Thymus (tissue), 11 donors: ENCODE results near the gene CAMSAP3. TPM values are rescaled to one million over a fixed set of nuclear protein-coding genes. Genes with fewer than 3 reads are reported as not detected.
"Not testable (repeated sequence)": the region's sequence is repeated elsewhere in the genome, so short reads cannot be mapped to it uniquely, and the experiment has no call there.

Experiments used
- DNase-seq, 9 donors: peaks; one replicate each; pipeline ENCODE4 v3.0.0-alpha.2; 2013; ENCODE audit warnings: low spot score in 9 of 9, low read depth in 6 of 9, missing footprints in 1 of 9
- H3K27ac ChIP-seq, 2 donors: one replicate each; pipeline ENCODE4 v1.5.1; 2013; ENCODE audit warnings: control low read depth in 1 of 2, low read depth in 1 of 2, low read length in 1 of 2, mild to moderate bottlenecking in 1 of 2, moderate library complexity in 1 of 2
- H3K27me3 ChIP-seq, 2 donors: one replicate each; pipeline ENCODE4 v1.5.1; 2013; ENCODE audit warnings: low read length in 1 of 2; ENCODE audit not compliant: control insufficient read depth in 2 of 2, insufficient read depth in 1 of 2
- H3K36me3 ChIP-seq, 2 donors: one replicate each; pipeline ENCODE4 v1.5.1; 2013; ENCODE audit warnings: low read length in 1 of 2, mild to moderate bottlenecking in 1 of 2, moderate library complexity in 1 of 2; ENCODE audit not compliant: control insufficient read depth in 2 of 2, insufficient read depth in 2 of 2
- H3K4me1 ChIP-seq, 2 donors: one replicate each; pipeline ENCODE4 v1.5.1; 2013; ENCODE audit warnings: low read length in 2 of 2; ENCODE audit not compliant: control insufficient read depth in 2 of 2, insufficient read depth in 2 of 2
- H3K4me3 ChIP-seq, 2 donors: one replicate each; pipeline ENCODE4 v1.5.1; 2013; ENCODE audit warnings: low read length in 2 of 2, control low read depth in 1 of 2, mild to moderate bottlenecking in 1 of 2
- H3K9me3 ChIP-seq, 2 donors: one replicate each; pipeline ENCODE4 v1.5.1; 2013; ENCODE audit warnings: low read length in 1 of 2, mild to moderate bottlenecking in 1 of 2; ENCODE audit not compliant: control insufficient read depth in 2 of 2, insufficient read depth in 1 of 2
- WGBS: extraction: QIAGEN DNeasy Blood & Tissue Kit; methylation state at CpG from one replicate; pipeline ENCODE4 v1.1.7; 2013; 5-methylcytosine and 5-hydroxymethylcytosine counted together
- polyA plus RNA-seq: library from polyadenylated mRNA; stranded (reverse); fragments of 200-250 nt; gene quantifications from one replicate; pipeline ENCODE4 v1.2.3, GENCODE V29; 2013
- total RNA-seq: library from RNA; stranded (reverse); fragments of 120-200 nt; gene quantifications from one replicate; pipeline ENCODE4 v1.2.4, GENCODE V29; 2013
- donor health status: healthy.

Gene CAMSAP3
- total and polyA plus RNA-seq, 2 donors: 1.3 to 2.5 TPM

DNA sequence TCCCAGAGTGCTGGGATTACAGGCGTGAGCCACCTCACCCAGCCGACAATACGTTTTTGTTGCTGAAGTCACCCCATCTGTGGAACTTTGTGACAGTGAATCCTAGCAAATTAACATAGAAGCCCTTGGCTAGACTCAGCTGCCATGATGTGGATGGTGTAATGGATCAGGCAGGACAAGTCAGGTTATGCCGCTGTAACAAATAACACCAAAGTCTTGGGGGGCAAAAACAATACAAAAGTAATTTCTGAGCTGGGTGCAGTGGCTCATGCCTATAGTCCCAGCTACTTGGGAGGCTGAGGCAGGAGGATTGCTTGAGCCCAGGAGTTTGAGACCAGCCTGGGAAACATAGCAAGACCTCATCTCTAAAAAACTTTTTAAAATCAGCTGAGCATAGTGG lies 30.8 kb upstream of the CAMSAP3 start:
- Histone ChIP-seq H3K36me3 (peaks cover 2 to 6% of the 10 kb centered on the region in 2 donors), H3K27ac (no peak overlapping the region), H3K9me3 (no peaks in the 10 kb centered on the region), H3K4me1 (no peaks in the 10 kb centered on the region), H3K4me3 (no peak overlapping the region), H3K27me3 (no peaks in the 10 kb centered on the region)
- 95% methylated on average over 4 of the region's 4 CpGs for WGBS
- no peak for DNase-seq

DNA sequence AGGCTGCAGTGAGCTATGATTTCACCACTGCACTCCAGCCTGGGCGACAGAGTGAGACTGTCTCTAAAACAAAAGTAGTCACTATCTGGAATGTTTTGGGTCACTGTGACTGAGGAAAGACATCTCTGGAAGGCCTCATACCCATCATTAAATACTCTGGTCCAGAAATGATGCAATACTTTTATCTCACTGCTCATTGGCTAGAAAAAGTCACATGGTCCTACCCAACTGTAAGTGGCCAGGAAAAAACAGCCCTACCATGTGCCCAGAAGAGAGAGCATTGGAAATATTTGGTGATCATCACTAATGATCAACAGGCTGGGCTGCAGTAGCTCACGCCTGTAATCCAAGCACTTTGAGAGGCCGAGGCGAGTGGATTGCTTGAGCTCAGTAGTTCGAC lies 30.3 kb upstream of the CAMSAP3 start:
- Histone ChIP-seq H3K27ac (no peak overlapping the region), H3K4me1 (no peaks in the 10 kb centered on the region), H3K9me3 (no peaks in the 10 kb centered on the region), H3K27me3 (no peaks in the 10 kb centered on the region), H3K36me3 (peaks cover 2 to 6% of the 10 kb centered on the region in 2 donors), H3K4me3 (no peak overlapping the region)
- 95% methylated on average over 5 of the region's 5 CpGs for WGBS
- no peak for DNase-seq

DNA sequence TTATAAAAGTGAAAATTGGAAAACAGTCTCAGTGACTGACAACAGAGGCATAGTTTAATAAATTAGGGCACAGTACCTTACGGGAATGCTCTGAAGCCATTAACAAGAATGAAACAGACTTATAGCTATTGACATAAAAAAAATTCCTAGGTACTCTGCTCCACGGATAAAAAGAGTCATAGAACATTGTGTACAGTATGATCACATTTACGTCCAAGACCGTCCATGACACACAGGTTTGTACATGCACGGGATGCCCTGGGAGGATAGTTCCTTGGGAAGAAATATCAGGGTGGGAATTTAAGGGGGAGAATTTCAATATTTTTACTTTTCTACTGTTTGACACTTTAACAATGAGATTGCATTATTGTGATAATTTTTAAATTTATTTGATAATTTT lies 24.9 kb upstream of the CAMSAP3 start:
- no peak overlapping the region for H3K27ac ChIP-seq
- no peaks in the 10 kb centered on the region for H3K27me3 ChIP-seq
- no peak overlapping the region for H3K4me3 ChIP-seq
- no peaks in the 10 kb centered on the region for H3K4me1 ChIP-seq
- WGBS: 90% methylated on average over 5 of the region's 5 CpGs
- no peak for DNase-seq
- no peaks in the 10 kb centered on the region for H3K36me3 ChIP-seq
- H3K9me3 ChIP-seq: no peaks in the 10 kb centered on the region

DNA sequence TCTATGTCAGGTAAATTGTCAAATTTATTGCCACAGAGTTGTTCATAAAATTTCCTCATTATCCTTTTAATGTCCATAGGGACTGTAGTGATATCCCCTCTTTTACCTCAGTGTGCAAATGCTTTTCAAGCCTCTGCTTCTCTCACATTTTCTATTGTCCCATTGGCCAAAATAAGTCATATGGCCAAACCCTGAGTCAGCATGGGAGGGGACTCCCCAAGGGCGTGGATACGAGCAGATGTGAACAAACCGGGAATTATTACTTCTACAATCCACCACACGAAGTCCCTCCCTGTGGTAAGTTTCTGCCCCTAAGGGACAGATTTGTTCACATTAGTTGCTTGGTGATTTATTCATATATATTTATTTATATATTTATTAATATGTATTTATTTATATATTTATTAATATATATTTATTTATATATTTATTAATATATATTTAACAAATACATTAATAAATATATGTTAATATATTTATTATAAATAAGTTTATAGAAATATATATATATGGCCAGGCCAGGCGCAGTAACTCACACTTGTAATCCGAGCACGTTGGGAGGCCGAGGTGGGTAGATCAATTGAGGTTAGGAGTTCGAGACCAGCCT lies 20.1 kb upstream of the CAMSAP3 start:
- H3K4me1 ChIP-seq: no peaks in the 10 kb centered on the region
- DNase-seq: no peak
- WGBS: 80% methylated on average over 9 of the region's 9 CpGs
- H3K9me3 ChIP-seq: no peaks in the 10 kb centered on the region
- no peak overlapping the region for H3K27ac ChIP-seq
- H3K4me3 ChIP-seq: no peak overlapping the region
- H3K27me3 ChIP-seq: peaks cover 0 to 2% of the 10 kb centered on the region in 2 donors
- no peaks in the 10 kb centered on the region for H3K36me3 ChIP-seq

DNA sequence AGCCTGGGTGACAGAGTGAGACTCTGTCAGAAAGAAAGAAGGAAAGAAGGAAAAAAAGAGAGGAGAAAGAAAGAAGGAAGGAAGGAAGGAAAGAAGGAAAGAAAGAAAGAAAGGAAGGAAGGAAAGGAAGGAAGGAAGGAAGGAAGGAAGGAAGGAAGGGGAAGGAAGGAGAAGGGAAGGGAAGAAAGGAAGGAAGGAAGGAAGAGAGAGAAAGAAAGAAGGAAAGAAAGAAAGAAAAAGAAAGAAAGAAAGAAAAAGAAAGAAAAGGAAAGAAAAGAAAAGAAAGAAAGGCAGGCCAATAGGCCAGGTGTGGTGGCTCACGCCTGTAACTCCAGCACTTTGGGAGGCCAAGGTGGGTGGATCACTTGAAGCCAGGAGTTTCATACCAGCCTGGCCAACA lies 18.2 kb upstream of the CAMSAP3 start:
- H3K27me3 ChIP-seq, H3K9me3 ChIP-seq, H3K36me3 ChIP-seq, DNase-seq, H3K4me3 ChIP-seq, H3K4me1 ChIP-seq, H3K27ac ChIP-seq: not testable (repeated sequence)
- 100% methylated on average over 1 of the region's 1 CpG for WGBS

DNA sequence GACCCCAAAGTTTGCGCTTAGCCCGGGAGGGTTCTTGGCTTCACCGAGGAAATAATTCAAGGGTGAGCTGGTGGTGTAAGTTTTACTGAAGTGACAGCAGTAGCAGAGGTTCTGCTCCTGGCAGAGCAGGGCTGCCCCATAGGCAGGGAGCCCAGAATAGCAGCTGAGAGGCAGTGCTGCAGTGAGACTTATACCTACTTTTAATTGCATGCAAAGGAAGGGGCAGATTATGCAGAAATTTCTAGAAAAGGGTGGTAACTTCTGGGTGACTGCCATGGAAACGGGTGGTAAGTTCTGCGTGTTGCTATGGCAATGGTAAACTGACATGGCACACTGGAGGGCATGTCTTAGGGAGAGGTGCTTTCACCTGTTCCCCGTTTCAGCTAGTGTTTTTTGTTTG lies 17.5 kb upstream of the CAMSAP3 start:
- WGBS: 76% methylated on average over 6 of the region's 6 CpGs
- H3K4me1 ChIP-seq: no peaks in the 10 kb centered on the region
- DNase-seq: no peak
- no peaks in the 10 kb centered on the region for H3K36me3 ChIP-seq
- no peaks in the 10 kb centered on the region for H3K9me3 ChIP-seq
- H3K27me3 ChIP-seq: peaks cover 0 to 4% of the 10 kb centered on the region in 2 donors
- no peak overlapping the region for H3K4me3 ChIP-seq
- no peak overlapping the region for H3K27ac ChIP-seq

DNA sequence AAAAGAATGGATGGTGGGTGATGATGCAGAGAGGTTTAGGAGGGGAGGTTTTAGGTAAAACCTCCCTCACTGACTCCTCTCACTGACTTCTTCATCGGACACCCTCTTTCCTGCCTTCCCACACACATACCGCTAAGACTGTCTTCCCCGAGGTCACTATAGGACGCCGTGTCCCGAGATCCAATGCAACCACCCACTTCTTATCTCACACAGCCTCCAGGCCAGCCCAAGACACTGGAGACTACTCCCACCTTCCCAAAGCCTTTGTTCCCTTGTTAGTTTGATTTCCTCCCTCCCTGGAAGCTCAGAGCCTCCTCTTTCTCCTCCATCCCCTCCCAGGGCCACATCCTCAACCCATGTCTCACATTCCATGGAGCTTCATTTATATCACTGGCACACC lies 16.5 kb upstream of the CAMSAP3 start:
- peaks cover 0 to 5% of the 10 kb centered on the region in 2 donors for H3K27me3 ChIP-seq
- H3K9me3 ChIP-seq: no peaks in the 10 kb centered on the region
- no peak overlapping the region for H3K27ac ChIP-seq
- no peak for DNase-seq
- H3K36me3 ChIP-seq: no peaks in the 10 kb centered on the region
- no peak overlapping the region for H3K4me3 ChIP-seq
- 88% methylated on average over 6 of the region's 6 CpGs for WGBS
- no peaks in the 10 kb centered on the region for H3K4me1 ChIP-seq

DNA sequence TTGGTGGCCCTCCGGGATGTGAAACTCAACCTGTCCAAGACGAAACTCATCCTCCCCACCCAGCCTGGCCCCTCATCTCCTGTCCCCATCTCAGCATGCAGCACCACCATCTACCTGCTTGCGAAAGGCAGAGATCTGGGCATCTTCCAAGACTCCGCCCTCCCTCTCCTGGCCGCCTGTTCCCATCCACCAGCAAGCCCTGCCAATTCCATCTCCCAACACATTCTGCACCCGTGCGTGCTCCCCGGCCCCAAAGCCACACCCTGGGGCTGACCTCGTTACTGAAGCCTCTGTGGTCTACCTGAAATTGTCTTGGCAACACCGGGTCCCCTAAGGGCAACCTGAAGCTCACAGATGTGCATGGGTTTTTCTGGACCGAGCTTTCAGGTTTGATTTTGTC lies 13.2 kb upstream of the CAMSAP3 start:
- Histone ChIP-seq H3K4me1 (no peaks in the 10 kb centered on the region), H3K36me3 (no peaks in the 10 kb centered on the region), H3K27me3 (peaks cover 0 to 8% of the 10 kb centered on the region in 2 donors), H3K9me3 (no peaks in the 10 kb centered on the region), H3K4me3 (no peak overlapping the region), H3K27ac (no peak overlapping the region)
- no peak for DNase-seq
- WGBS: 71% methylated on average over 11 of the region's 11 CpGs

DNA sequence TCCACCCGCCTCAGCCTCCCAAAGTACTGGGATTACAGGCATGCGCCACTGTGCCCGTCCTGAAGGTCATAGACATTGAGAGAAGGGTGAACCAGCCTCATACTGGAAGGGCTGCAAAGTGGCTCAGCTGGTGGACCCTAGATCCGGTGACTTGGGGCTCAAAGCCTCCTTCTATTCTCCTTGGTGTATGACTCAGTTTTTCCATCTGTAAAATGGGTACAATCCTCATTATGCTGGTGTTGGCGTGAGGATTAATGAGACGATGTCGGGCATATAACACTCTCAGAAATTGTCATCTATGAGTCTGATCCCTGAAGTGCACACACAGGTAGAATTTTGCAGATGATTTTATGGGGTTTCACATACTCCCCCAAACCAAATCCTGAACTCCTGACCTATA lies 5.8 kb upstream of the CAMSAP3 start:
- WGBS: 97% methylated on average over 7 of the region's 7 CpGs
- no peaks in the 10 kb centered on the region for H3K4me1 ChIP-seq
- no peaks in the 10 kb centered on the region for H3K36me3 ChIP-seq
- H3K4me3 ChIP-seq: no peak overlapping the region
- no peak overlapping the region for H3K27ac ChIP-seq
- DNase-seq: no peak
- H3K27me3 ChIP-seq: peaks cover 0 to 25% of the 10 kb centered on the region in 2 donors
- no peaks in the 10 kb centered on the region for H3K9me3 ChIP-seq

DNA sequence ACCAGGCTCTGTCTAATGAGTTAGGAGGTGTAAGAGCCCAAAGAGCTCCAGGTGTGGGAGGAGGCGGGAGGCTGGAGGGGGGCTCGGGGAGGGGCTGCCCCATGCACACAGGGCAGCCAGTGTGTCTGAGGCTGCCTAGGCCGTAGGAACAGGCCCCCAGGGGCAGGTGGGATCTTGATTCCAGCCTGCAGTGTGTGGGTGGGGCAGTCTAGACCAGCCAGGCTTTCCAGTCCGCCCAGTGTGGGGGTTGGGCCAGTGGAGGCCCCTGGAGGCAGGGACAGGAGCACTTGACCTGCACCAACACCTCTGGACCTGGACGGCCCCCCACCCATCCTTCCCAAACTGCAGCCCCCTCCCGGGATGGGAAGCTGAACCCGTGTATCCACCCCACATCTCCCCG lies 5.4 kb upstream of the CAMSAP3 start:
- 78% methylated on average over 8 of the region's 8 CpGs for WGBS
- H3K4me1 ChIP-seq: no peaks in the 10 kb centered on the region
- H3K4me3 ChIP-seq: no peak overlapping the region
- no peaks in the 10 kb centered on the region for H3K9me3 ChIP-seq
- DNase-seq: no peak
- H3K36me3 ChIP-seq: no peaks in the 10 kb centered on the region
- no peak overlapping the region for H3K27ac ChIP-seq
- H3K27me3 ChIP-seq: peaks cover 0 to 29% of the 10 kb centered on the region in 2 donors
